GM18526 (cell line): ENCODE results near the gene OR52K1.

Experiments
- POLR2A ChIP-seq: IDR thresholded peaks from 3 replicates; pipeline ENCODE4 v1.6.1; 2011; ENCODE audit not compliant: insufficient read length; ENCODE audit errors: extremely low read depth

Gene OR52K1

DNA sequence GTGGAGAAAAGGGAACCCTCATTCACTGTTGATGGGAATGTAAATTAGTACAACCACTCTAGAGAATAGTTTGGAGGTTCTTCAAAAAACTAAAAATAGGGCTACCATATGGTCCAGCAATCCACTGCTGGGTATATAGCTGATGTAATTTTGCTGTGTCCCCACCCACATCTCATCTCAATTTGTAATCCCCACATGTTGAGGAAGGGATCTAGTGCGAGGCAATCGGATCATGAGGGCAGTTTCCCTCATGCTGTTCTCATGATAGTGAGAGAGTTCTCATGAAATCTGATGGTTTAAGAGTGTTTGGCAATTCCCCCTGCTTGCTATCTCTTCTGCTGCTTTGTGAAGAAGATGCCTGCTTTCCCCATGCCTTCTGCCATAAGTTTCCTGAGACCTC lies 45.5 kb downstream of the OR52K1 start:
- TF ChIP-seq POLR2A, result no peak

- TF ChIP-seq POLR2A, result no peak
Measured at GRCh38 chr11:4539603-4540219, 57.3 kb downstream of the OR52K1 start.

GRCh38 chr11:4541071-4541470 lies 58.6 kb downstream of the OR52K1 start:
- no peak for TF ChIP-seq POLR2A
